Umbilical cord (tissue), 2 donors: ENCODE results near the gene RSL1D1. TPM values are rescaled to one million over a fixed set of nuclear protein-coding genes. Genes with fewer than 3 reads are reported as not detected.
"Not testable (repeated sequence)": the region's sequence is repeated elsewhere in the genome, so short reads cannot be mapped to it uniquely, and the experiment has no call there.

Experiments used
- DNase-seq: peaks from one replicate; pipeline ENCODE4 v3.0.0-alpha.2; 2015; ENCODE audit warnings: low spot score
- total RNA-seq: library from RNA; depleted of rRNA; stranded (reverse); fragments of >200 nt; gene quantifications from one replicate; pipeline ENCODE4 v1.2.3, GENCODE V29; 2014; ENCODE audit warnings: low replicate concordance; ENCODE audit not compliant: insufficient read depth

RSL1D1 gene
- total RNA-seq, 1 donor from 2014 or later, result 63.8 TPM

DNA sequence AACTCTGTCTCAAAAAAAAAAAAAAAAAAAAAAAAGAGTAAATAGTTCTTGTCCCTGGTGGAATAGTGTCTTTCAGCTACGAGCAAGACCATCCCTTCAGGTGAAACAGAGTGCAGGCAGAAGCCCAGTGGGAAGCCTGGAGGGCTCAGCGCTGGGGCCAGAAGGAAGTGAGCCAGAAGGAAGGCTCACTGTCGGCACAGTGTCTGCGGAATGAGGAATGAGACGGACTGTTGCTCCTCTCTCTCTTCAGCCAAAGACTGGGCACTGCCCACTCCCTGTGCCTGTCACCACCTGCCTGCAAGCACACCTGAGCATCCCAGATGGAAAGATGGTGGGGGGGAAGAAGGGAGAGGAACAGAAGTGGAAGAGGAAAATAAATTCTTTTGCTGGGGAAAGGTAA, 7.5 kb downstream of the RSL1D1 start:
- DNase-seq, result no peak

DNA sequence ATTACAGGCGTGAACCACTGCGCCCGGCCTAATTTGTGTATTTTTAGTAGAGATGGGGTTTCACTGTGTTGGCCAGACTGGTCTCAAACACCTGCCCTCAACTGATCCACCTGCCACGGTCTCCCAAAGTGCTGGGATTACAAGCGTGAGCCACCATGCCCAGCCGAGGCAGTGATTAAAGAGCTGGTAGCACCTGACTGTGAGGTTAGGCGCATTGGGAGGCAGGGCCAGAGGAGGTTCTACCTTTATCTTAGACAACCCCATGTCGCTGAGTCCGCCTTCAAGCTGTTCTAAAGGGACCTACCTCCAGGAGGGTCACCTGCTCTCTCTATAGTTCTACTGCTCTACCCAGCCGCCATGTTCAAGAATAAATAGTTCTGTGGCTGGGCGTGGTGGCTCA, 8.1 kb downstream of the RSL1D1 start:
- DNase-seq, result no peak

DNA sequence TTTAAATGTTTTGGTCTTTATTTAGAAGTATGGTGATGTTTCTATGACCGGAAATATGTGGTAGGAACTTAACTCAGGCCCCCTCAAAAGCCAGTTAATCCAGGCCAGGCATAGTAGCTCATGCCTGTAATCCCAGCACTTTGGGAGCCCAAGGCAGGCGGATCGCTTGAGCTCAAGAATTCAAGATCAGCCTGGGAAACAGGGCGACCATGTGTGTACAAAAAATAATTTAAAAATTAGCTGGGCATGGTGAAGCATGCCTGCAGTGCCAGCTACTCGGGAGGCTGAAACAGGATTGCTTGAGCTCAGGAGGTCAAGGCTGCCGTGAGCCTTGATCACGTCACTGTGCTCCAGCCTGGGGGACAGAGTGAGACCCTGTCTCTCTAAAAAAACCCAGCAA, 10.3 kb downstream of the RSL1D1 start:
- no peak for DNase-seq

- DNase-seq, result peak; percentile 9
Observed at GRCh38 chr16:11836650-11837244, 14.6 kb downstream of the RSL1D1 start.

DNA sequence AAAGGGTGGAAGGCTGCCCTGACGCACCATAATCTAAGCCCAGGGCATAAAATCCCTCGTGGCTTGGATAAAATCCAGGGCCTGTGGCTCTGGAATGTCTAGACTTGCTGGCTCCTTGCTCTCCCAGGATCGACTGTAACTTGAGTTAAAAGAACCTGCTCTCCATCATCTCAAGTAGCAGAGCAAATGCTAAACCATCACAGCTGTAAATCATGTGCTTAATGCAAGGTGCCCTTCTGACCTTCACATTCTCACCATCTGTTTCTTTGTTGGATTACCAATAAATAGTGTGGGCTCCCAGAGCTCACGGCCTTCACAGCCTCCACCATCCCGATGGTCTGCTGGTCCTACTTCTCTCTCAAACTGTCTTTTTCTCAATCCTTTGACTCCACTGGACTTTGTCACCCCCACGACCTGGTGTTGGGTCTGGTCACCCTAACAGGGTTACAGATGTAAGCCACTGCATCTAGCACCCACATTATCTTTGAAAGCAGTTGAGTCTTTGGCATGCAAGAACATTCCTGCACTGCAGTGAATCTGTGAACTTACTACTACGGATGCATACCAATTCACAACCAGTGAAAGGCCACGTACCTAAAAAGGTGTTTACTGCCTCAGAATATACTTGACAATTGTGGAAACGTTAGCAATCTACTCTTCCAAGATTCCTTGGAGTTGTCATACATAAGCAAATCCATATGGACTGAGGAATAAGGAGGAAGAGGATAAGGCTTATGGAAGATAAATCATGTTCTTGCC, 15.3 kb downstream of the RSL1D1 start:
- no peak for DNase-seq

- DNase-seq, result no peak
Observed at GRCh38 chr16:11835309-11835708, 16.0 kb downstream of the RSL1D1 start.

DNA sequence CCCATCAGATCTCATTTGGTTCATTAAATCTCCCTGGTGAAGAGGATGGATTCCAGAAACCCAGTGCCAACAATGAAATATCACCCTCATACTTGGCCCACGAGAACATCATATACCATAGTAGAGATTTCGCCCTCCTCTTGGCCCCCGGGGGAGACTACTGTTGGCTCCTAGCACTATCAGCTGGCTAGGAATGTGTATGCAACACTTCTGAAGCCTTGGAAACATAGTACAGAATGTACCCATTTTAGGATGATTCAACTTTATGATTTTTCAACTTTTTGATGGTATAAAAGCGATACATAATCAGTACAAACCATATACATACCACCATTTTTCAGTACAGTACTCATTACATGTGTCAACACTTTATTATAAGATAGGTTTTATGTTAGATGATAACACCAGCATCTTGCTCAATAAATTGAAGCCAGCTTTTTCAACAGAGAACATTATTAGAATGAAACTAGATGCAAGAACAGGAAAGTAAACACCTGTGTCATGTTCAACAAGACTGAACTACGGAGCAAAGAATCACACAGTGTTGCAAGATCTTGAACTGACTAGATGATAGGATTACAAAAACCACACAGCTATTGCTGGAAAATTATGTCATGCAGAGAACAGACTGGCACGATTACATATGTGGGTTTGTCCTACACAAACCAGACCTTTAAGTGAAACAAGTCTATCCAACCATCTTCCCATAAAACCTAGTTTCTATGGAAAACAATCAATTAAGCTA, 17.2 kb downstream of the RSL1D1 start:
- peak; percentile 50 for DNase-seq

DNA sequence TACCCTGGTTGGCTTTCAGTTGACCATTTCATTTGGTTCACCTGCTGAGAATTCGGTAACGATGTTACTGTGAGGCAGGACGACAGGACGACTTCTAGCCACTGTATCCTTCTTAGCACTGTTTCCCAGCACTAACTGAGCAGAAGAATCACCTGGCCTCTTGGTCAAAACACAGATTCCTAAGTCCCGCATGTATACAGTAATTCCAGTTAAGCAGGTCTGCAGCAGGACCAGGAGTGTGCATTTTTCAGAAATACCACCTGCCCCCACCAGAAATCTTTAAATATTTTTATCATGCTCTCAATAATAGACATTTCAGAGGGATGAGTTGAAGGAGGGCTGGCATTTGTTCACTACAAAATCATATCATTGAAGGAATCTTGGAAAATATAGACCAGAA, 22.6 kb downstream of the RSL1D1 start:
- no peak for DNase-seq

DNA sequence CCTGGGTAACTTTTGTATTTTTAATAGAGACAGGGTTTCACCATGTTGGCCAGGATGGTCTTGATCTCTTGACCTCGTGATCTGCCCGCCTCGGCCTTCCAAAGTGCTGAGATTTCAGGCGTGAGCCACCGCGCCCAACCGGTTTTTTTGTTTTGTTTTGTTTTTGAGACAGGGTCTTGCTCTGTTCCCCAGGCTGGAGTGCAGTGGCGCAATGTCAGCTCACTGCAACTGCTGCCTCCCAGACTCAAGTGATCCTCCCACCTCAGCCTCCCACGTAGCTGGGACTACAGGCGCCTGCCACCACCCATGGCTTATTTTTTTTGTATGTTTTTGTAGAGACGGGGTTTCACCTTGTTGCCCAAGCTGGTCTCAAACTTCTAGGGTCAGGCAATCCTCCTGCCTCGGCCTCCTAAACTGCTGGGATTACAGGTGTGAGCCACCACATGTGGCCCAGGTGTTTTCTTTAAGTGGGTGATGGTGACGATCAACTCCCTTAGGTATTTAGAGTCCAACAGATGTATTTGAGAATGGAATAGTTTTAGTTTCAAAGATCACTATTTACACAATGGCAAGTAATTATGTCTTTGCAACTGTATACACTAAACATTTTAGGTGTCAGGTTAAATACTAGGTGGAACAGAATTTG, 25.7 kb downstream of the RSL1D1 start:
- DNase-seq, result not testable (repeated sequence)

DNA sequence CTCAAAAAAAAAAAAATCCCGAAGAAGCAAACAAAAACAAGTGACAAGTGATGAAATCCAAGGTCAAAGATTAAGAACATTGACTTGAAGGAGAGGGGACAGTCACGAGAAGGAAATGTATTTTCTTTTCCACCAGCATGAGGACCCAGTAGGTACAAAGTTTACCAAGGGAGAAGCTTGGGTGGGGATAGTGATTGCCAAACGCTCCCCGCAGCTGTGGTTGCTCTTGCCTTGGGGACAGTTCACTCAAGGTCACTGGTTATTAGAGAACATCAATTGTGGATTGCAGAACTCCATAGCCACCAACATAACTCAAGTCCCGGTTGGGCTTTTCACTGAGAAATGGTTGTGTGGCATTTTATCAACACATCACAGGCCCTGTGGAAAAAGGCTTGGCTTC, 27.0 kb downstream of the RSL1D1 start:
- DNase-seq, result no peak

- DNase-seq, result not testable (repeated sequence)
Observed at GRCh38 chr16:11823645-11824044, 27.7 kb downstream of the RSL1D1 start.

DNA sequence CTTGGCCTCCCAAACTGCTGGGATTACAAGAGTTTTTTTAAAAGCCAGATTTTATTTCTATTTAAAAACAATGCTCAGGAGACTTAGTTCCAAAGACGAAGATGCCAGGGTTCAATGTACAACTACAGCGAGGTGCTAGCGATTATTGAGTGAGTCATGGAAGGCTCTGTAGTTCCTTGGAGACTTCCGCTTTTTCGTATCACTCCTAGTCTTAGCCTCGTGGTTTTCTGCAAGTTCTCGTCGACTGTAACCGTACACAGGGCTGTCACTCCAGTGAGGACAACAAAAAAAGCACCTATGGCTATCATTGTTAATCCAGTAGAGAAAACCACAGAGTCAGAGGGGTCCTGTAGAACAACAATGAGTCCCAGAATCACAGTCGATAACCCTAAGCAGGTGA, 31.5 kb downstream of the RSL1D1 start:
- no peak for DNase-seq

GRCh38 chr16:11818970-11819369, 32.4 kb downstream of the RSL1D1 start:
- DNase-seq, result not testable (repeated sequence)

DNA sequence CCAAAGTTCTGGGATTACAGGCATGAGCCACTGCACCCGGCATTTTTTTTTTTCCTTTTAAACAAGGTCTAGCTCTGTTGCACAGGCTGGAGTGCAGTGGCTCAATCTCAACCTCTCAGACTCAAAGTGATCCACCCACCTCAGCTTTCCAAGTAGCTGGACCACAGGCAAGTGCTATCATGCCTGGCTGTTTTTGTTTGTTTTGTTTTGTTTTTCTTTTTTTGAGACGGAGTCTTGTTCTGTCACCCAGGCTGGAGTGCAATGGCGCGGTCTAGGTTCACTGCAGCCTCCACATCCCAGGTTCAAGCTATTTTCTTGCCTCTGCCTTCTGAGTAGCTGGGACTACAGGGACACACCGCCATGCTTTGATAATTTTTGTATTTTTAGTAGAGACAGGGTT, 35.2 kb downstream of the RSL1D1 start:
- no peak for DNase-seq

GRCh38 chr16:11814800-11815199, 36.5 kb downstream of the RSL1D1 start:
- not testable (repeated sequence) for DNase-seq

GRCh38 chr16:11806721-11807120, 44.6 kb downstream of the RSL1D1 start:
- no peak for DNase-seq

- no peak for DNase-seq
Observed at GRCh38 chr16:11805556-11805955, 45.8 kb downstream of the RSL1D1 start.

DNA sequence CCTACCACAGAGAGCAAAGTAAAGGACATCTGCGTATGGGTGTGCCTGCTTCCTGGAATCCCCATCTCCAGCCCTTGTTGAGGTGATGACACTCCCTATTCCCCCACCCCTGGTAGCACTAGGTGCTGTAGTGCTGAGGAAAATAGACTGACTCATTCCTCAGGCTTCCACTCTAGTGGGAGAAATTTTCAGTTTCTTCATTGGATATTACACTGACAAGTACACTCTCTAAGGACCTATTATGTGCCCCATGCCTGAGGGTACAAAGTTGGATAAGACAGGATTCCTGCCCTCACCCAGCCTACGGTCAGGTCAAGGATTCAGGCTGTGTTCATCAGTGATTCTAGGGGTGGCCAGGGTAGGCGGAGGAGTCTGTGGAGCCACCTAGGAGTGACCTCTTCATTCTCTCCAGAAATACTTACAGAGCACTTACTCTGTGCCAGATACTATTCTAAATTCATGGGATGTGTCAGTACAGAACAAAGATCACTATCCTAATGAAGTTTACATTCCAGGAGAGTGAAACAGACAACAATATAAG, 49.8 kb downstream of the RSL1D1 start:
- DNase-seq, result no peak

- DNase-seq, result no peak
Observed at GRCh38 chr16:11800382-11800718, 51.0 kb downstream of the RSL1D1 start.

GRCh38 chr16:11799509-11800381, 51.6 kb downstream of the RSL1D1 start:
- DNase-seq, result no peak

GRCh38 chr16:11799017-11799381, 52.3 kb downstream of the RSL1D1 start:
- DNase-seq, result no peak
